ENCODE results near the gene MYRIP. TPM values are rescaled to one million over a fixed set of nuclear protein-coding genes. Genes with fewer than 3 reads are reported as not detected.

The MYRIP gene
- total and polyA plus RNA-seq, 2 experiments from 2014 or later: 1.5 to 1.8 TPM

DNA sequence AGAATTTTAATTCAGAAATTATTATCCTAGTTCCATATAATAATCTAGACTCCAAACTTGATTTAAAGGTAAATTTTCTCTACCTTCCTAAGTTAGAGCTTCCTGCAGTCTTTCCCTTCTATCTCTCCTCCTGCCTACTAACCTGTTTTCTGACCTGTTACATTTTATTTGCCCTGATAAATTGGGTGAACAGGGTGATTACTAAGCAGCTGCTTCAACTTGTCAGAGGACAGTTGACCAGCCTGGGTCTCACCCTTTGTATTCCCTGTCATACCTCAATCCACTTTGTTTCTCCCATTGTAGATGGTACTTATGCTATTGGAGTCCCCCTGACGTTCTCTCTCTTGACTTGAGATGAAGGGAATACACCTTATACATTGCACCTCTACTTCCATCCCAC lies 28.4 kb upstream of the MYRIP start:
- H3K4me2 ChIP-seq: no peak overlapping the region
- H3K36me3 ChIP-seq (ENCODE audit: insufficient read depth): no peaks in the 10 kb centered on the region
- no peaks in the 10 kb centered on the region for H3K9me2 ChIP-seq (ENCODE audit: insufficient read depth)
- no peaks in the 10 kb centered on the region for H3K79me2 ChIP-seq (replicated peaks; ENCODE audit: insufficient read depth)
- H3K4me1 ChIP-seq (ENCODE audit: insufficient read depth): no peaks in the 10 kb centered on the region
- no peaks in the 10 kb centered on the region for H3K27me3 ChIP-seq (ENCODE audit: insufficient read depth)
- TF ChIP-seq JUNB (IDR thresholded peaks at IDR 0.05; ENCODE audit: unreplicated experiment) (no peak), ZNF114 (CRISPR knock-in tag; IDR thresholded peaks at IDR 0.05) (no peak), EZH2 (IDR thresholded peaks at IDR 0.05; ENCODE audit: low read depth, unreplicated experiment) (no peak), NANOG (IDR thresholded peaks at IDR 0.05; ENCODE audit: borderline replicate concordance) (no peak), STAT1 (IDR thresholded peaks at IDR 0.05; ENCODE audit: unreplicated experiment) (no peak)
- TF ChIP-seq, protein P1, sequence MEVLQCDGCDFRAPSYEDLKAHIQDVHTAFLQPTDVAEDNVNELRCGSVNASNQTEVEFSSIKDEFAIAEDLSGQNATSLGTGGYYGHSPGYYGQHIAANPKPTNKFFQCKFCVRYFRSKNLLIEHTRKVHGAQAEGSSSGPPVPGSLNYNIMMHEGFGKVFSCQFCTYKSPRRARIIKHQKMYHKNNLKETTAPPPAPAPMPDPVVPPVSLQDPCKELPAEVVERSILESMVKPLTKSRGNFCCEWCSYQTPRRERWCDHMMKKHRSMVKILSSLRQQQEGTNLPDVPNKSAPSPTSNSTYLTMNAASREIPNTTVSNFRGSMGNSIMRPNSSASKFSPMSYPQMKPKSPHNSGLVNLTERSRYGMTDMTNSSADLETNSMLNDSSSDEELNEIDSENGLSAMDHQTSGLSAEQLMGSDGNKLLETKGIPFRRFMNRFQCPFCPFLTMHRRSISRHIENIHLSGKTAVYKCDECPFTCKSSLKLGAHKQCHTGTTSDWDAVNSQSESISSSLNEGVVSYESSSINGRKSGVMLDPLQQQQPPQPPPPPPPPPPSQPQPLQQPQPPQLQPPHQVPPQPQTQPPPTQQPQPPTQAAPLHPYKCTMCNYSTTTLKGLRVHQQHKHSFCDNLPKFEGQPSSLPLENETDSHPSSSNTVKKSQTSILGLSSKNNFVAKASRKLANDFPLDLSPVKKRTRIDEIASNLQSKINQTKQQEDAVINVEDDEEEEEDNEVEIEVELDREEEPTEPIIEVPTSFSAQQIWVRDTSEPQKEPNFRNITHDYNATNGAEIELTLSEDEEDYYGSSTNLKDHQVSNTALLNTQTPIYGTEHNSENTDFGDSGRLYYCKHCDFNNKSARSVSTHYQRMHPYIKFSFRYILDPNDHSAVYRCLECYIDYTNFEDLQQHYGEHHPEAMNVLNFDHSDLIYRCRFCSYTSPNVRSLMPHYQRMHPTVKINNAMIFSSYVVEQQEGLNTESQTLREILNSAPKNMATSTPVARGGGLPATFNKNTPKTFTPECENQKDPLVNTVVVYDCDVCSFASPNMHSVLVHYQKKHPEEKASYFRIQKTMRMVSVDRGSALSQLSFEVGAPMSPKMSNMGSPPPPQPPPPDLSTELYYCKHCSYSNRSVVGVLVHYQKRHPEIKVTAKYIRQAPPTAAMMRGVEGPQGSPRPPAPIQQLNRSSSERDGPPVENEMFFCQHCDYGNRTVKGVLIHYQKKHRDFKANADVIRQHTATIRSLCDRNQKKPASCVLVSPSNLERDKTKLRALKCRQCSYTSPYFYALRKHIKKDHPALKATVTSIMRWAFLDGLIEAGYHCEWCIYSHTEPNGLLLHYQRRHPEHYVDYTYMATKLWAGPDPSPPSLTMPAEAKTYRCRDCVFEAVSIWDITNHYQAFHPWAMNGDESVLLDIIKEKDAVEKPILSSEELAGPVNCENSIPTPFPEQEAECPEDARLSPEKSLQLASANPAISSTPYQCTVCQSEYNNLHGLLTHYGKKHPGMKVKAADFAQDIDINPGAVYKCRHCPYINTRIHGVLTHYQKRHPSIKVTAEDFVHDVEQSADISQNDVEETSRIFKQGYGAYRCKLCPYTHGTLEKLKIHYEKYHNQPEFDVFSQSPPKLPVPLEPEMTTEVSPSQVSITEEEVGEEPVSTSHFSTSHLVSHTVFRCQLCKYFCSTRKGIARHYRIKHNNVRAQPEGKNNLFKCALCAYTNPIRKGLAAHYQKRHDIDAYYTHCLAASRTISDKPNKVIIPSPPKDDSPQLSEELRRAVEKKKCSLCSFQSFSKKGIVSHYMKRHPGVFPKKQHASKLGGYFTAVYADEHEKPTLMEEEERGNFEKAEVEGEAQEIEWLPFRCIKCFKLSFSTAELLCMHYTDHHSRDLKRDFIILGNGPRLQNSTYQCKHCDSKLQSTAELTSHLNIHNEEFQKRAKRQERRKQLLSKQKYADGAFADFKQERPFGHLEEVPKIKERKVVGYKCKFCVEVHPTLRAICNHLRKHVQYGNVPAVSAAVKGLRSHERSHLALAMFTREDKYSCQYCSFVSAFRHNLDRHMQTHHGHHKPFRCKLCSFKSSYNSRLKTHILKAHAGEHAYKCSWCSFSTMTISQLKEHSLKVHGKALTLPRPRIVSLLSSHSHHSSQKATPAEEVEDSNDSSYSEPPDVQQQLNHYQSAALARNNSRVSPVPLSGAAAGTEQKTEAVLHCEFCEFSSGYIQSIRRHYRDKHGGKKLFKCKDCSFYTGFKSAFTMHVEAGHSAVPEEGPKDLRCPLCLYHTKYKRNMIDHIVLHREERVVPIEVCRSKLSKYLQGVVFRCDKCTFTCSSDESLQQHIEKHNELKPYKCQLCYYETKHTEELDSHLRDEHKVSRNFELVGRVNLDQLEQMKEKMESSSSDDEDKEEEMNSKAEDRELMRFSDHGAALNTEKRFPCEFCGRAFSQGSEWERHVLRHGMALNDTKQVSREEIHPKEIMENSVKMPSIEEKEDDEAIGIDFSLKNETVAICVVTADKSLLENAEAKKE (CRISPR knock-in tag; IDR thresholded peaks at IDR 0.05): no peak
- TF ChIP-seq, protein P2, sequence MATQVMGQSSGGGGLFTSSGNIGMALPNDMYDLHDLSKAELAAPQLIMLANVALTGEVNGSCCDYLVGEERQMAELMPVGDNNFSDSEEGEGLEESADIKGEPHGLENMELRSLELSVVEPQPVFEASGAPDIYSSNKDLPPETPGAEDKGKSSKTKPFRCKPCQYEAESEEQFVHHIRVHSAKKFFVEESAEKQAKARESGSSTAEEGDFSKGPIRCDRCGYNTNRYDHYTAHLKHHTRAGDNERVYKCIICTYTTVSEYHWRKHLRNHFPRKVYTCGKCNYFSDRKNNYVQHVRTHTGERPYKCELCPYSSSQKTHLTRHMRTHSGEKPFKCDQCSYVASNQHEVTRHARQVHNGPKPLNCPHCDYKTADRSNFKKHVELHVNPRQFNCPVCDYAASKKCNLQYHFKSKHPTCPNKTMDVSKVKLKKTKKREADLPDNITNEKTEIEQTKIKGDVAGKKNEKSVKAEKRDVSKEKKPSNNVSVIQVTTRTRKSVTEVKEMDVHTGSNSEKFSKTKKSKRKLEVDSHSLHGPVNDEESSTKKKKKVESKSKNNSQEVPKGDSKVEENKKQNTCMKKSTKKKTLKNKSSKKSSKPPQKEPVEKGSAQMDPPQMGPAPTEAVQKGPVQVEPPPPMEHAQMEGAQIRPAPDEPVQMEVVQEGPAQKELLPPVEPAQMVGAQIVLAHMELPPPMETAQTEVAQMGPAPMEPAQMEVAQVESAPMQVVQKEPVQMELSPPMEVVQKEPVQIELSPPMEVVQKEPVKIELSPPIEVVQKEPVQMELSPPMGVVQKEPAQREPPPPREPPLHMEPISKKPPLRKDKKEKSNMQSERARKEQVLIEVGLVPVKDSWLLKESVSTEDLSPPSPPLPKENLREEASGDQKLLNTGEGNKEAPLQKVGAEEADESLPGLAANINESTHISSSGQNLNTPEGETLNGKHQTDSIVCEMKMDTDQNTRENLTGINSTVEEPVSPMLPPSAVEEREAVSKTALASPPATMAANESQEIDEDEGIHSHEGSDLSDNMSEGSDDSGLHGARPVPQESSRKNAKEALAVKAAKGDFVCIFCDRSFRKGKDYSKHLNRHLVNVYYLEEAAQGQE (IDR thresholded peaks at IDR 0.05; ENCODE audit: unreplicated experiment): no peak
- TF ChIP-seq, protein P3, sequence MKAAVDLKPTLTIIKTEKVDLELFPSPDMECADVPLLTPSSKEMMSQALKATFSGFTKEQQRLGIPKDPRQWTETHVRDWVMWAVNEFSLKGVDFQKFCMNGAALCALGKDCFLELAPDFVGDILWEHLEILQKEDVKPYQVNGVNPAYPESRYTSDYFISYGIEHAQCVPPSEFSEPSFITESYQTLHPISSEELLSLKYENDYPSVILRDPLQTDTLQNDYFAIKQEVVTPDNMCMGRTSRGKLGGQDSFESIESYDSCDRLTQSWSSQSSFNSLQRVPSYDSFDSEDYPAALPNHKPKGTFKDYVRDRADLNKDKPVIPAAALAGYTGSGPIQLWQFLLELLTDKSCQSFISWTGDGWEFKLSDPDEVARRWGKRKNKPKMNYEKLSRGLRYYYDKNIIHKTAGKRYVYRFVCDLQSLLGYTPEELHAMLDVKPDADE (IDR thresholded peaks at IDR 0.05): no peak
- Mint-ChIP-seq H3K36me3 (ENCODE audit: low read depth) (peaks cover 13% of the 10 kb centered on the region; the same call in 1 of the 3 replicates), H3K4me3 (no peak overlapping the region), H3K27me3 (ENCODE audit: insufficient read depth, low read depth, poor library complexity) (no peaks in the 10 kb centered on the region), H3K27ac (no peak overlapping the region), H3K9me3 (peaks cover 27% of the 10 kb centered on the region), H3K4me1 (no peaks in the 10 kb centered on the region)
- no peak overlapping the region for H3K27ac ChIP-seq (ENCODE audit: low read depth)
- ATAC-seq (no peak), DNase-seq (ENCODE audit: low spot score) (no peak)
- no peak overlapping the region for H3K4me3 ChIP-seq
- no peaks in the 10 kb centered on the region for H3F3A ChIP-seq (replicated peaks; ENCODE audit: low read depth)
- no peaks in the 10 kb centered on the region for H4K20me1 ChIP-seq (replicated peaks; ENCODE audit: insufficient read depth)
- no peak overlapping the region for H2AFZ ChIP-seq
